Fibroblast of mammary gland (primary cell): Measurements from ENCODE around the gene PPP4C.
A peak's percentile ranks its signal among the peaks of the same experiment; 100 is the strongest.

Experiments
- DNase-seq: peaks from one replicate; pipeline ENCODE4 v3.0.0-alpha.2; 2010; ENCODE audit warnings: low read depth
- H3K4me3 ChIP-seq: 2 replicates; pipeline ENCODE4 v1.5.1; 2011; ENCODE audit warnings: low read depth, mild to moderate bottlenecking, low read length, moderate library complexity; ENCODE audit not compliant: control insufficient read depth
- CTCF ChIP-seq: conservative IDR thresholded peaks from 2 replicates; pipeline ENCODE4 v1.5.1; 2011; ENCODE audit warnings: low read depth, low read length, inconsistent platforms; ENCODE audit not compliant: control insufficient read depth, insufficient read depth

The PPP4C gene

DNA sequence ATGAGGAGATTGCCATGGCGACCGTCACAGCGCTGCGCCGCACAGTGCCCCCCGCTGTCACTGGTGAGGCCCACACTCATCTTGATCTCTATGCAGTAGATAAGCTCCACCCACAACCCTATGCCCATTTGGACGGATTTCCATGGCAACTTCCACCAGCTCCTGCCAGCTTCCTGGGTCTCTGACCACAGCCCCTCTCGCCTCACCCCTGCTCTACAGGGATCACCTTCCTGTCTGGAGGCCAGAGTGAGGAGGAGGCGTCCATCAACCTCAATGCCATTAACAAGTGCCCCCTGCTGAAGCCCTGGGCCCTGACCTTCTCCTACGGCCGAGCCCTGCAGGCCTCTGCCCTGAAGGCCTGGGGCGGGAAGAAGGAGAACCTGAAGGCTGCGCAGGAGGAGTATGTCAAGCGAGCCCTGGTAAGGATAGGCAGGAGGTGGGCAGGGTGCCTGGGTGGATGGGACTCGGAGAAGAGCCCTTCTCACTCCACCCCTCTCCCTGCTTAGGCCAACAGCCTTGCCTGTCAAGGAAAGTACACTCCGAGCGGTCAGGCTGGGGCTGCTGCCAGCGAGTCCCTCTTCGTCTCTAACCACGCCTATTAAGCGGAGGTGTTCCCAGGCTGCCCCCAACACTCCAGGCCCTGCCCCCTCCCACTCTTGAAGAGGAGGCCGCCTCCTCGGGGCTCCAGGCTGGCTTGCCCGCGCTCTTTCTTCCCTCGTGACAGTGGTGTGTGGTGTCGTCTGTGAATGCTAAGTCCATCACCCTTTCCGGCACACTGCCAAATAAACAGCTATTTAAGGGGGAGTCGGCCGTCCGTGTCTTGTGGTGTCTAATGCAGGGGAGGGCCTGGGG lies 6.0 kb upstream of the PPP4C start:
- DNase-seq, result peak; percentile 32
- no peak for TF ChIP-seq CTCF
- no peak overlapping the region for H3K4me3 ChIP-seq

- DNase-seq, result no peak
- H3K4me3 ChIP-seq, result no peak overlapping the region
- TF ChIP-seq CTCF, result no peak
Measured at GRCh38 chr16:30070490-30070889, 5.3 kb upstream of the PPP4C start.

DNA sequence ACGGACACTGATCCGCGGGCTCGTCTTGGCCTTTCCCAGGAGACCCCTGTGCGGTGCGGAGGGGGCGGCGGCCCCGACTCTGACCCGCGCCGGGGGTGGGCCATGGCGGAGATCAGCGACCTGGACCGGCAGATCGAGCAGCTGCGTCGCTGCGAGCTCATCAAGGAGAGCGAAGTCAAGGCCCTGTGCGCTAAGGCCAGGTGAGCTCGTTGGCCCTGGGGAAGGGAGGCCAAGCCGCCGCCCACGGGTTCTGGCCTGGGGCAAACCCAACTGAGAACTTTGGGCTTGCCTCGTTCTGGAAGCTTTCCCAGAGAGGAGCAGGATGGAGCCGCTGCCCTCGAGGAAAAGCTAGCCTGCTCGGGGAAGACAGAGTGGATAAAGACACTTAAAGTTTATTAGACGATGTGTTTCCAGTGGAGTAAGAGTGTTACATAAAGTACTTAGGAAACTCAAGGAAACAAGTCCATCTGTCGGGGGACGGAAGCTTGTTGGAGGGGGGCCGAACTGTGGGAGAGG lies 540 bp downstream of the PPP4C start:
- peak overlapping the region; percentile 91 for H3K4me3 ChIP-seq
- no peak for DNase-seq
- TF ChIP-seq CTCF, result no peak

GRCh38 chr16:30077656-30078055 lies 1.9 kb downstream of the PPP4C start:
- H3K4me3 ChIP-seq, result no peak overlapping the region
- no peak for TF ChIP-seq CTCF
- DNase-seq, result peak; percentile 51

GRCh38 chr16:30078744-30079143 lies 3.0 kb downstream of the PPP4C start:
- TF ChIP-seq CTCF, result no peak
- DNase-seq, result no peak
- no peak overlapping the region for H3K4me3 ChIP-seq

- no peak overlapping the region for H3K4me3 ChIP-seq
- no peak for DNase-seq
- no peak for TF ChIP-seq CTCF
Measured at GRCh38 chr16:30079480-30079879, 3.7 kb downstream of the PPP4C start.
